Endothelial cell of umbilical vein (primary cell): ENCODE data around the gene S100A10. TPM values are rescaled to one million over a fixed set of nuclear protein-coding genes. Genes with fewer than 3 reads are reported as not detected.
A peak's percentile ranks its signal among the peaks of the same experiment; 100 is the strongest.

Experiments
- BruUV-seq: library from RNA; stranded (reverse); fragments of 400-500 nt; replicated peaks from 2 replicates; lab custom pipeline; 2021; lab: Mats Ljungman, UMichigan
- CTCF ChIA-PET: fragments of 300-600, 350-600 bp; sonication (Branson Sonifier 250); formaldehyde crosslinking; loops from one replicate; lab custom pipeline; 2021; ENCODE audit warnings: antibody characterized with exemption, inconsistent platforms; lab: Charles Lee
- POLR2A ChIA-PET: fragments of 300-600, 350-600 bp; sonication (Branson Sonifier 250); formaldehyde crosslinking; loops from one replicate; lab custom pipeline; 2021; ENCODE audit warnings: antibody characterized with exemption, inconsistent platforms; lab: Charles Lee
- DNase-seq: peaks from one replicate; pipeline ENCODE4 v3.0.0-alpha.2; 2011; ENCODE audit warnings: low read depth, low spot score
- FAIRE-seq: peaks from 2 replicates; lab custom pipeline; 2011; peaks lifted over from hg19 to GRCh38; lab: Jason Lieb, UNC
- H2AFZ ChIP-seq: 2 replicates; pipeline ENCODE4 v1.6.0; 2012; ENCODE audit warnings: low read depth, low read length, control low read depth, inconsistent platforms
- H3K27ac ChIP-seq: 2 replicates; pipeline ENCODE4 v1.5.1; 2011; ENCODE audit warnings: low read depth, mild to moderate bottlenecking, control low read depth, low read length, moderate library complexity; ENCODE audit not compliant: insufficient read depth
- H3K27me3 ChIP-seq, 2 experiments: 2 replicates each; pipeline versions ENCODE4 v1.6.0 to v1.6.1; 2011; ENCODE audit warnings: low read length in 2 of 2, mixed read lengths in 1 of 2; ENCODE audit not compliant: control insufficient read depth in 2 of 2, insufficient read depth in 2 of 2
- H3K36me3 ChIP-seq, 2 experiments: 2 replicates in 1 of 2; 3 replicates in 1 of 2; pipeline ENCODE4 v1.5.1; 2011; ENCODE audit warnings: low read length in 2 of 2, mild to moderate bottlenecking in 1 of 2, moderate library complexity in 1 of 2; ENCODE audit not compliant: control insufficient read depth in 2 of 2, insufficient read depth in 2 of 2; ENCODE audit errors: extremely low read depth in 1 of 2
- H3K4me1 ChIP-seq: 3 replicates; pipeline ENCODE4 v1.5.1; 2011; ENCODE audit warnings: mild to moderate bottlenecking, low read length; ENCODE audit not compliant: control insufficient read depth, insufficient read depth; ENCODE audit errors: extremely low read depth
- H3K4me2 ChIP-seq: 2 replicates; pipeline ENCODE4 v1.6.1; 2011; ENCODE audit warnings: low read length, control low read depth, mixed read lengths; ENCODE audit not compliant: insufficient read depth
- H3K4me3 ChIP-seq, 3 experiments: fragments of 200-600 bp in 1 of 3; sonication (generic), shearing (Covaris generic) in 1 of 3; replicated peaks in 1 of 3; 2 replicates each; pipeline ENCODE4 v1.5.1; 2011 to 2016; ENCODE audit warnings: control low read depth in 3 of 3, low read length in 3 of 3, mild to moderate bottlenecking in 2 of 3, inconsistent platforms in 1 of 3, low read depth in 1 of 3, moderate library complexity in 1 of 3; ENCODE audit not compliant: insufficient read depth in 1 of 3
- H3K79me2 ChIP-seq: 2 replicates; pipeline ENCODE4 v1.6.0; 2012; ENCODE audit warnings: low read length, inconsistent platforms; ENCODE audit not compliant: control insufficient read depth, insufficient read depth
- H3K9ac ChIP-seq: replicated peaks from 2 replicates; pipeline ENCODE3; 2011; ENCODE audit warnings: low read length, control low read depth; ENCODE audit not compliant: insufficient read depth; ENCODE audit errors: extremely low read depth
- H3K9me1 ChIP-seq: replicated peaks from 3 replicates; pipeline ENCODE4 v1.6.0; 2011; ENCODE audit warnings: mild to moderate bottlenecking, low read length; ENCODE audit not compliant: control insufficient read depth, insufficient read depth; ENCODE audit errors: extremely low read depth
- H3K9me3 ChIP-seq: replicated peaks from 2 replicates; pipeline ENCODE4 v1.5.1; 2012; ENCODE audit warnings: low read length, inconsistent platforms; ENCODE audit not compliant: control insufficient read depth, insufficient read depth
- H4K20me1 ChIP-seq: replicated peaks from 2 replicates; pipeline ENCODE3; 2011; ENCODE audit warnings: mild to moderate bottlenecking, low read length; ENCODE audit not compliant: control insufficient read depth, insufficient read depth; ENCODE audit errors: extremely low read depth
- CTCF ChIP-seq, 2 donors: IDR thresholded peaks; 1 replicate in 1 of 2; 2 replicates in 1 of 2; pipeline ENCODE4 v1.5.1; 2011; ENCODE audit warnings: low read length in 2 of 2, mild to moderate bottlenecking in 2 of 2, moderate library complexity in 2 of 2, control low read depth in 1 of 2, inconsistent platforms in 1 of 2, low read depth in 1 of 2; ENCODE audit not compliant: insufficient read depth in 1 of 2; ENCODE audit errors: extremely low read depth in 1 of 2
- EZH2 ChIP-seq: IDR thresholded peaks from 2 replicates; pipeline ENCODE4 v1.6.1; 2012; ENCODE audit warnings: borderline replicate concordance, low read depth, mild to moderate bottlenecking, moderate library complexity, low read length, inconsistent platforms; ENCODE audit not compliant: severe bottlenecking
- FOS ChIP-seq: IDR thresholded peaks from 2 replicates; pipeline ENCODE4 v1.6.1; 2011; ENCODE audit warnings: mild to moderate bottlenecking, low read length, moderate library complexity, borderline replicate concordance; ENCODE audit not compliant: insufficient read depth
- GATA2 ChIP-seq: IDR thresholded peaks from 2 replicates; pipeline ENCODE4 v1.7.0; 2011; ENCODE audit warnings: low read depth, mild to moderate bottlenecking, moderate library complexity, mixed read lengths, low read length; ENCODE audit not compliant: insufficient read length, insufficient read depth
- JUN ChIP-seq: IDR thresholded peaks from 2 replicates; pipeline ENCODE4 v1.6.1; 2011; ENCODE audit warnings: borderline replicate concordance, low read depth; ENCODE audit not compliant: insufficient read length, insufficient read depth
- MAX ChIP-seq: IDR thresholded peaks from 2 replicates; pipeline ENCODE4 v1.6.1; 2011; ENCODE audit not compliant: insufficient read depth, insufficient read length
- MYC ChIP-seq: IDR thresholded peaks from one replicate; pipeline ENCODE4 v1.6.1; 2011; ENCODE audit warnings: mild to moderate bottlenecking, low read depth, low read length
- POLR2A ChIP-seq: IDR thresholded peaks from 2 replicates; pipeline ENCODE4 v1.6.1; 2012; ENCODE audit warnings: low read depth, mild to moderate bottlenecking, control low read depth, low read length
- POLR2AphosphoS5 ChIP-seq: IDR thresholded peaks from 2 replicates; pipeline ENCODE4 v1.6.1; 2012; ENCODE audit warnings: low read depth, mild to moderate bottlenecking, control low read depth, low read length, moderate library complexity; ENCODE audit not compliant: insufficient read depth
- dilution Hi-C: fragments of 300-500 bp; cut with MboI; formaldehyde crosslinking; loops from one replicate; pipeline ENCODE4 v1.15.0; 2019; ENCODE audit warnings: low sequenced_read_pairs; ENCODE audit not compliant: extremely low pct_ligation_motif_present
- intact Hi-C: fragments of 100-400 bp; cut with micrococcal nuclease; formaldehyde crosslinking; loops from one replicate; pipeline ENCODE4 v1.10.0; 2022
- polyA plus RNA-seq, 4 experiments: library from polyadenylated mRNA; depleted of rRNA in 3 of 4; stranded (reverse) in 3 of 4; unstranded in 1 of 4; fragments of >200 nt; gene quantifications; 2 replicates each; pipeline versions ENCODE4 v1.2.1 to v1.2.3, GENCODE V29; 2011 to 2012; ENCODE audit warnings: missing spikeins in 1 of 4
- total RNA-seq: library from RNA; stranded (reverse); gene quantifications from 2 replicates; pipeline ENCODE4 v1.2.3, GENCODE V29; 2021

S100A10 gene
- total and polyA plus RNA-seq, 2 donors (not counting 3 experiments of a cell fraction or from before 2014, with no cell fraction given) = 76.8 to 779 TPM

- Histone ChIP-seq H3K36me3 (no peaks in the 10 kb centered on the region), H3K9me3 (no peaks in the 10 kb centered on the region), H3K4me2 (no peak overlapping the region), H3K4me3 (no peak overlapping the region), H4K20me1 (no peaks in the 10 kb centered on the region), H2AFZ (peak overlapping the region; percentile 81), H3K27ac (no peak overlapping the region), H3K27me3 (no peaks in the 10 kb centered on the region), H3K9me1 (no peaks in the 10 kb centered on the region), H3K79me2 (no peaks in the 10 kb centered on the region), H3K4me1 (peaks cover 6% of the 10 kb centered on the region), H3K9ac (no peak overlapping the region)
- POLR2A ChIA-PET = interaction anchor here (0.6 kb wide), 1 partner anchor 32 kb away, joined by 4 read pairs; no protein-coding TSS in a partner anchor
- FAIRE-seq (no peak), DNase-seq (peak; percentile 16)
- intact Hi-C loops (loop anchor here (10.0 kb wide), 1 partner anchor 248 kb away; no protein-coding TSS in a partner anchor), dilution Hi-C loops (no loop called here)
- no peak for TF ChIP-seq JUN
- TF ChIP-seq GATA2 = no peak
- TF ChIP-seq FOS = no peak
- no peak for TF ChIP-seq EZH2
- no peak for TF ChIP-seq POLR2AphosphoS5
- no peak for TF ChIP-seq MYC
- CTCF ChIA-PET = interaction anchor here (0.8 to 13.1 kb wide), 10 partner anchors 10 to 98 kb away, joined by 3 to 572 read pairs (median 10); partner anchors contain the start of gene S100A10
- BruUV-seq = no TSS peak
These were observed 57.0 kb downstream of the S100A10 start for GRCh38 chr1:151936653-151937052.

GRCh38 chr1:151935894-151936602 is 57.6 kb downstream of the S100A10 start:
- FAIRE-seq (no peak), DNase-seq (no peak)
- Histone ChIP-seq H3K9me1 (no peaks in the 10 kb centered on the region), H3K27ac (no peak overlapping the region), H3K4me2 (no peak overlapping the region), H3K27me3 (no peaks in the 10 kb centered on the region), H4K20me1 (no peaks in the 10 kb centered on the region), H3K36me3 (no peaks in the 10 kb centered on the region), H3K9ac (no peak overlapping the region), H3K4me1 (peaks cover 6% of the 10 kb centered on the region), H2AFZ (no peak overlapping the region), H3K4me3 (no peak overlapping the region), H3K9me3 (no peaks in the 10 kb centered on the region), H3K79me2 (no peaks in the 10 kb centered on the region)
- ChIA-PET CTCF (interaction anchor here (0.8 to 13.1 kb wide), 18 partner anchors 9 to 101 kb away, joined by 3 to 572 read pairs (median 6); partner anchors contain the start of genes S100A10, S100A11 and THEM4), POLR2A (no interaction called here)
- TF ChIP-seq MYC (no peak), FOS (no peak), POLR2A (no peak), EZH2 (no peak), JUN (no peak), MAX (no peak), POLR2AphosphoS5 (no peak), GATA2 (no peak), CTCF (IDR thresholded peaks at IDR 0.05; ENCODE audit: extremely low read depth in 1 of 2, insufficient read depth in 1 of 2, low read depth in 1 of 2, low read length in 2 of 2) (no peak)
- dilution Hi-C loops = no loop called here
- BruUV-seq = no TSS peak
- intact Hi-C loops = loop anchor here (10.0 kb wide), 1 partner anchor 249 kb away; no protein-coding TSS in a partner anchor
